Activated CD4-positive, CD25-positive, alpha-beta regulatory T cell (primary cell): Measurements from ENCODE around the gene RCAN1.

Experiments
- DNase-seq, 4 experiments: peaks; one replicate each; lab custom pipeline; 2025; lab: John Stamatoyannopoulos, UW

The RCAN1 gene

GRCh38 chr21:34537838-34538237 lies 77.1 kb downstream of the RCAN1 start:
- DNase-seq: no peak

GRCh38 chr21:34536820-34537219 lies 78.1 kb downstream of the RCAN1 start:
- DNase-seq: no peak

- no peak for DNase-seq
Observed at GRCh38 chr21:34536311-34536710, 78.6 kb downstream of the RCAN1 start.

GRCh38 chr21:34535886-34536285 lies 79.0 kb downstream of the RCAN1 start:
- DNase-seq: no peak

GRCh38 chr21:34534522-34534921 lies 80.4 kb downstream of the RCAN1 start:
- DNase-seq: no peak

- DNase-seq: no peak
Observed at GRCh38 chr21:34533938-34534337, 81.0 kb downstream of the RCAN1 start.

GRCh38 chr21:34531399-34531798 lies 83.5 kb downstream of the RCAN1 start:
- no peak for DNase-seq

- no peak for DNase-seq
Observed at GRCh38 chr21:34530261-34530660, 84.7 kb downstream of the RCAN1 start.

GRCh38 chr21:34528131-34528561 lies 86.8 kb downstream of the RCAN1 start:
- no peak for DNase-seq

GRCh38 chr21:34526618-34527290 lies 88.2 kb downstream of the RCAN1 start:
- DNase-seq: no peak

GRCh38 chr21:34526241-34526617 lies 88.7 kb downstream of the RCAN1 start:
- DNase-seq: no peak

GRCh38 chr21:34524646-34525601 lies 90.0 kb downstream of the RCAN1 start:
- DNase-seq: no peak

GRCh38 chr21:34523019-34523555 lies 91.8 kb downstream of the RCAN1 start:
- DNase-seq: no peak

- no peak for DNase-seq
Observed at GRCh38 chr21:34522284-34522683, 92.6 kb downstream of the RCAN1 start.

GRCh38 chr21:34521561-34521960 lies 93.4 kb downstream of the RCAN1 start:
- DNase-seq: no peak

GRCh38 chr21:34520764-34521508 lies 94.0 kb downstream of the RCAN1 start:
- no peak for DNase-seq

GRCh38 chr21:34520281-34520680 lies 94.6 kb downstream of the RCAN1 start:
- DNase-seq: no peak

- no peak for DNase-seq
Observed at GRCh38 chr21:34519694-34520093, 95.2 kb downstream of the RCAN1 start.

GRCh38 chr21:34519016-34519415 lies 95.9 kb downstream of the RCAN1 start:
- DNase-seq: no peak

GRCh38 chr21:34518301-34518700 lies 96.6 kb downstream of the RCAN1 start:
- DNase-seq: no peak

- no peak for DNase-seq
Observed at GRCh38 chr21:34517491-34518245, 97.2 kb downstream of the RCAN1 start.
